HepG2 (cell line): ENCODE results near the gene ADM. TPM values are rescaled to one million over a fixed set of nuclear protein-coding genes. Genes with fewer than 3 reads are reported as not detected.

Experiments
- CCAR2 ChIP-seq: fragments of 200-400 bp; formaldehyde crosslinking; optimal IDR thresholded peaks from 2 replicates; pipeline ENCODE3; 2018; ENCODE audit warnings: low read depth, mild to moderate bottlenecking, low read length, moderate library complexity
- CREB1 ChIP-seq, 2 experiments: fragments of 450-650 bp in 1 of 2; IDR thresholded peaks; 2 replicates each; pipeline ENCODE4 v1.6.1; 2016 to 2017; ENCODE audit warnings: control low read depth in 1 of 2, mild to moderate bottlenecking in 1 of 2, missing compliant biosample characterization in 1 of 2, missing genetic modification characterization in 1 of 2
- CREB3 ChIP-seq: sonication (generic); formaldehyde crosslinking; IDR thresholded peaks from 2 replicates; pipeline ENCODE4 v1.5.0; 2020; ENCODE audit warnings: missing genetic modification reagents
- ELF3 ChIP-seq: IDR thresholded peaks from 2 replicates; pipeline ENCODE4 v1.6.1; 2016; ENCODE audit warnings: missing genetic modification reagents, missing compliant biosample characterization
- HDAC6 ChIP-seq: fragments of 200-600 bp; sonication (generic); IDR thresholded peaks from 2 replicates; pipeline ENCODE4 v1.7.0; 2017; ENCODE audit warnings: mild to moderate bottlenecking, antibody characterized with exemption, low read length, low read depth
- NONO ChIP-seq, 2 experiments: fragments of 450-650 bp in 1 of 2; sonication (generic) in 1 of 2; formaldehyde crosslinking in 1 of 2; IDR thresholded peaks in 1 of 2; conservative IDR thresholded peaks in 1 of 2; 2 replicates each; pipeline versions ENCODE4 v1.6.1 to v1.8.0; 2017 to 2022; ENCODE audit warnings: mild to moderate bottlenecking in 1 of 2, missing genetic modification reagents in 1 of 2, moderate library complexity in 1 of 2
- SETDB1 ChIP-seq: sonication (generic); formaldehyde crosslinking; IDR thresholded peaks from 2 replicates; pipeline ENCODE4 v1.5.1; 2020; ENCODE audit warnings: missing genetic modification reagents, mild to moderate bottlenecking, borderline replicate concordance
- SSRP1 ChIP-seq: IDR thresholded peaks from 2 replicates; pipeline ENCODE4 v1.6.1; 2016; ENCODE audit warnings: control low read depth
- ZFP37 ChIP-seq: sonication (generic); formaldehyde crosslinking; IDR thresholded peaks from 2 replicates; pipeline ENCODE4 v1.4.0; 2020; ENCODE audit warnings: missing genetic modification reagents, borderline replicate concordance
- ZNF124 ChIP-seq: sonication (generic); formaldehyde crosslinking; IDR thresholded peaks from 2 replicates; pipeline ENCODE4 v1.4.0; 2020; ENCODE audit warnings: missing genetic modification reagents
- ZNF543 ChIP-seq: sonication (generic); formaldehyde crosslinking; IDR thresholded peaks from 2 replicates; pipeline ENCODE4 v1.4.0; 2020; ENCODE audit warnings: mild to moderate bottlenecking, missing genetic modification reagents
- ZNF567 ChIP-seq: sonication (generic); formaldehyde crosslinking; IDR thresholded peaks from 2 replicates; pipeline ENCODE4 v1.8.1; 2023; ENCODE audit warnings: mild to moderate bottlenecking, missing genetic modification reagents, borderline replicate concordance
- ZNF577 ChIP-seq: sonication (generic); formaldehyde crosslinking; IDR thresholded peaks from 2 replicates; pipeline ENCODE4 v1.4.0; 2020; ENCODE audit warnings: mild to moderate bottlenecking, low read depth, missing genetic modification reagents, borderline replicate concordance
- ZNF660 ChIP-seq: sonication (generic); formaldehyde crosslinking; IDR thresholded peaks from 2 replicates; pipeline ENCODE4 v1.5.1; 2020; ENCODE audit warnings: mild to moderate bottlenecking, low read depth, missing genetic modification reagents, borderline replicate concordance
- ZNF687 ChIP-seq: sonication (generic); formaldehyde crosslinking; IDR thresholded peaks from 2 replicates; pipeline ENCODE4 v1.5.1; 2020; ENCODE audit warnings: mild to moderate bottlenecking, missing genetic modification reagents, moderate library complexity
- ZNF691 ChIP-seq: sonication (generic); formaldehyde crosslinking; IDR thresholded peaks from 2 replicates; pipeline ENCODE4 v1.4.0; 2020; ENCODE audit warnings: missing genetic modification reagents, low read depth, mild to moderate bottlenecking, borderline replicate concordance
- ZNF777 ChIP-seq: sonication (generic); formaldehyde crosslinking; IDR thresholded peaks from 2 replicates; pipeline ENCODE4 v1.4.0; 2020; ENCODE audit warnings: missing genetic modification reagents
- ZNF784 ChIP-seq: sonication (generic); formaldehyde crosslinking; IDR thresholded peaks from 2 replicates; pipeline ENCODE4 v1.5.1; 2020; ENCODE audit warnings: missing genetic modification reagents, mild to moderate bottlenecking, borderline replicate concordance
- polyA plus RNA-seq, 8 experiments: library from polyadenylated mRNA; depleted of rRNA in 3 of 8; stranded (reverse) in 7 of 8; unstranded in 1 of 8; fragments of >200 nt; fragmentation: Illumina TruSeq in 4 of 8; extraction: Trizol in 4 of 8; gene quantifications; 2 replicates each; pipeline versions ENCODE4 v1.2.1 to v1.2.3, GENCODE V29; 2011 to 2016; ENCODE audit warnings: low read depth in 4 of 8, missing spikeins in 1 of 8, mixed read lengths in 1 of 8; ENCODE audit not compliant: insufficient read depth in 1 of 8
- total RNA-seq, 5 experiments: library from RNA; depleted of rRNA; stranded (reverse); fragments of >200 nt; fragmentation: Illumina TruSeq; extraction: Trizol; gene quantifications; 2 replicates each; pipeline ENCODE4 v1.2.3, GENCODE V29; 2016; ENCODE audit warnings: low read depth in 1 of 5

Gene ADM
- total and polyA plus RNA-seq, 2 of the 13 experiments (the other 11 are each of a cell fraction or from before 2014, with no cell fraction given), result 10.7 to 26.1 TPM

- no peak for TF ChIP-seq ZNF784 (CRISPR knock-in tag)
- no peak for TF ChIP-seq CREB3 (CRISPR knock-in tag)
- TF ChIP-seq SSRP1 (CRISPR knock-in tag), result no peak
- peak; percentile 80 for TF ChIP-seq ELF3 (CRISPR knock-in tag)
- no peak for TF ChIP-seq ZNF567 (CRISPR knock-in tag)
- no peak for TF ChIP-seq ZNF687 (CRISPR knock-in tag)
- no peak for TF ChIP-seq ZNF691 (CRISPR knock-in tag)
- TF ChIP-seq CCAR2, result no peak
- TF ChIP-seq NONO (IDR thresholded peaks at IDR 0.05), result no peak
- TF ChIP-seq NONO (CRISPR knock-in tag; conservative IDR thresholded peaks at IDR 0.05), result no peak
- no peak for TF ChIP-seq ZNF124 (CRISPR knock-in tag)
- no peak for TF ChIP-seq ZNF777 (CRISPR knock-in tag)
- no peak for TF ChIP-seq SETDB1
- no peak for TF ChIP-seq ZNF577
- no peak for TF ChIP-seq CREB1 (IDR thresholded peaks at IDR 0.05)
- peak; percentile 37; the same call in 1 of the 2 replicates for TF ChIP-seq CREB1 (CRISPR knock-in tag; IDR thresholded peaks at IDR 0.05)
- TF ChIP-seq ZNF543, result no peak
- no peak for TF ChIP-seq ZFP37 (CRISPR knock-in tag)
- no peak for TF ChIP-seq HDAC6
- TF ChIP-seq ZNF660 (CRISPR knock-in tag), result no peak
Observed at GRCh38 chr11:10285148-10285802, 19.6 kb upstream of the ADM start (continued).
